ENCODE measurements around the gene ANGPTL8.

The ANGPTL8 gene, protein sequence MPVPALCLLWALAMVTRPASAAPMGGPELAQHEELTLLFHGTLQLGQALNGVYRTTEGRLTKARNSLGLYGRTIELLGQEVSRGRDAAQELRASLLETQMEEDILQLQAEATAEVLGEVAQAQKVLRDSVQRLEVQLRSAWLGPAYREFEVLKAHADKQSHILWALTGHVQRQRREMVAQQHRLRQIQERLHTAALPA
- total RNA-seq, result 0 reads per million in 2 donors

- no peak for DNase-seq
Observed at GRCh38 chr19:11239377-11240000, at the start of gene ANGPTL8. Gene ANGPTL8 (plus strand): TSS chr19:11239619. CDS start chr19:11239638, 19 bp downstream.

- DNase-seq, result no peak
Observed at GRCh38 chr19:11190501-11190900, 48.9 kb upstream of the ANGPTL8 start.

- no peak for DNase-seq
Observed at GRCh38 chr19:11191273-11191755, 48.1 kb upstream of the ANGPTL8 start.

DNA sequence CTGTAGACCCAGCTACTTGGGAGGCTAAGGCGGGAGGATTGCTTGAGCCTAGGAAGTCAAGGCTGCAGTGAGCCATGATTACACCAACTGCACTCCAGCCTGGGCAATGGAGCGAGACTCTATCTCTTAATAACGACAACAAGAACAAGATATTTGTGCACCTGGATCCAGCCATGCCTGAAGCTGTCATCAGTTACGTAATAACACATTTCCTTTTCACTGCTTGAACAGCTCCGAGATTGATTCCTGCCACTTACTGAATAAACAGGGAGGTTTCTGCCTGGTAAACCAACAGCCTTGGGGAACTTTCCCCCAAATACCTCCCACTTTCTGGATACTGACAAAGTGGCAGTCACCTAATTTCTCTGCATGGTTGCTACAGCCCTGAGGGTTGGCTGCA lies 47.5 kb upstream of the ANGPTL8 start:
- no peak for DNase-seq

GRCh38 chr19:11192957-11193939 lies 46.2 kb upstream of the ANGPTL8 start:
- DNase-seq, result no peak

DNA sequence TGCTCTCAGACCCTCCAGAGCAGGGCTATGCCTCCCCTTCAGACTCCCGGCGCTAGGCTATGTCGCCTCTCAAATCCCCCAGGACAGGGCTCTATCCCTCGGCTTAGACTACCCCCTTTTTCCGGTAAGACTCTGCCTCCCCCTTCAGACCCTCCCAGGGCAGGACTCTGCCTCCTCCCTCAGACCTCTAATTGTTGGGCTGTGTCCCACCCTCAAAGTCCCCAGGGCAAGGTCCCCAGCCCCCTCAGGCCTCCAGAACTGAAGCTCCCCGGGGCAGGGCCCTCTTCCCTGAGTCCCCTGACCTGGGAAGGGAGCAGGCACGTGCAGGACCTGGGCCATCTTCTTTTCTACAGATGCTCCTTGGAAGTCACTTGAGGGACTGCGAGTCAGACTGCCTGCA lies 45.2 kb upstream of the ANGPTL8 start:
- DNase-seq, result no peak

GRCh38 chr19:11194656-11195558 lies 44.5 kb upstream of the ANGPTL8 start:
- no peak for DNase-seq

DNA sequence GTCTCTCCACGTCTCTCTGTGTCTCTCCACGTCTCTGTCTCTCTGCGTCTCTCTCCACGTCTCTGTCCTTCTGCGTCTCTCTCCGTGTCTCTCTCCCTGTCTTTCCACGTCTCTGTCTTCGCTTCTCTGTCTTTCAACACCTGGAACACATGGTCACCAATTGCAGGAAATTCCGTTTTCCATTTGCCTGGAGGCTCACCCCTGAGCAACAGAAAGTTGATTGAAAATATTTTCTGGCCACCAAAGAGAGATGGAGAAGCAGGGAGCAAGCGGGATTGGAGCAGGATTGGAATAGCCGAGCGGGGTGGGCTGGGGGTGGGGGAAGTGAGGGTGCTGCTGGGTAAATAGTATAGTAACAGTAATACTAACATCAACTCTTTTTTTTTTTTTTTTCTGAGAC lies 43.7 kb upstream of the ANGPTL8 start:
- DNase-seq, result no peak

DNA sequence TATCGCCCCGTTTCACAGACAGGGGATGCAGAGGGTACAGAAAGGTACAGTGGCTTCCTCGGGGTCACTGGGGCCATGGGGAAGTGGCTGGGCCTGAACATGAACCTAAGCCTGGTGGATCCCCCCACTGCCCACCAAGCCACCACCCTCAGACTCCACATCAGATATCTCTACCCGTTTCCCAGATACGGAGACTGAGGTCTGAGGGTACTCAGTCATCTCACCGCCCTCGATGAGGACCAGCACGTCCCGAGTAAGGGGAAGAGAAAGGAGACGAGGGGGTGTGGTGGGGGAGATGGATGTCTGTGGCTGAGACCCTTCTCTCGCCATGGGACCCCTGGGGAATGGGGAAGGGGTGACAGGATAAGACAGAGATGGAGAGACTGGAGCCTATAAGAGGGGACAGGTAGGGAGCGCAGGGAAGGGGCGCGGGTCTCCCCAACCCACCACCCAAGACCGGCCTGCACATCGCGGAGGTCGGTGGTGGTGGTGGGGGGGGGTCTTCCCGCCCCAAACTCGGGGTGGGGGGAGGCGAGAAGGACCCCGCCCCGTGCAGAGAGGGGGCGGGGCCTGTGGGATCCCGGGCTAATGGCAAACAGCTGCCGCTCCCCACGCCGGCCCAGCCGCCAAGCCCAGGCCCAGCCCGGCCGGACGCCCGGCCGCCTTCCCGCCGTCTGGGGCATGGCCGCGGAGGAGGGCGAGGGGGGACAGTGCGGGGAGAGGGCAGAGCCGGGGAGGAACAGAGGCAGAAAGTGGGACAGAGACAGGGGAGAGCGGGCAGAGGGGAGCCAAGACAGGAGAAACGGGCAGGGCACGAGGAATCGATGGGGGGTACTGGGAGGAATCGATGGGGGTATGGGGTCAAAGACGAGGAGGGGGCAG lies 42.8 kb upstream of the ANGPTL8 start:
- DNase-seq, result no peak

GRCh38 chr19:11197291-11198174 lies 41.9 kb upstream of the ANGPTL8 start, which contains the start of gene KANK2:
Gene KANK2 (minus strand): TSS chr19:11197545. CDS start chr19:11194511, 3,034 bp downstream.
- DNase-seq, result peak; percentile 53 to 70 (median 58)

- DNase-seq, result no peak
Observed at GRCh38 chr19:11198175-11198534, 41.3 kb upstream of the ANGPTL8 start.

- DNase-seq, result no peak
Observed at GRCh38 chr19:11198769-11199424, 40.5 kb upstream of the ANGPTL8 start.

DNA sequence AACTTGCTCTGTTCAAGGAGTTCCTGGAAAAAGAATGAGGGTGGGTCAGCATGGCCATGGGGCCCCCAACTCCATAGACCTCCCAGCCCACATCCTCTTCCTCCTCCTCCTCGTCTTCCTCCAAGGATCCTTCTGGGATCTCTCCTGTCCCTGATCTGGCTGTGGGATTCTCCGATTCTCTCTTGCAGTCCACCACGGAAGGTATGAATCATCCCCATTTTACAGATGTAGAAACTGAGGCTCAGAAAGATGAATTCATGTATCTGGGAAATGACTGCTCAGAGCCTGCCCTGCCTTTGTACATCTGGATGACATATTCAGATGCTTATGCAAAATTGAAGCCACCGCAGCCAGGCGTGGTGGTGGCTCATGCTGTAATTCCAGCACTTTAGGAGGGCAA lies 39.9 kb upstream of the ANGPTL8 start:
- no peak for DNase-seq

- no peak for DNase-seq
Observed at GRCh38 chr19:11200015-11200574, 39.3 kb upstream of the ANGPTL8 start.

DNA sequence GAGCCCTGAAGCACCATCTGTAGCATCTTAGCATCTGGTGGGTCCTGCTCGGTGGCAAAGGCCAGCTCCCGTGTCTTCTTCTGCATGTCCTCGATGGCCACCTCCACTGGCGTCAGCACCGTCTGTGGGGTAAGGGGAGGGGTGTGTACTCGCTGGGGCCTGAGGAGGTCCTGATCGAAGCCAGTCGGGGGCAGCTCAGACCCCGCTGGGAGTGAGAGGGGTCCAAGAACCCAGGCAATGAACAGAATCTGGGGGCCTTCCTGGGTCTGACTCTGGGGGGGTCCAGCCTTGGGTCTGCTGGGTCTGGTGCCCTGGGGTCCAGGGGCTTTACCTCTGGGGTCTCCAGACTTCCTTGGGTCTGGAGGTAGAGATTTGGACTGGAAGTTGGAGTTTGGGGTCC lies 38.5 kb upstream of the ANGPTL8 start:
- no peak for DNase-seq

GRCh38 chr19:11201791-11202190 lies 37.6 kb upstream of the ANGPTL8 start:
- DNase-seq, result no peak

DNA sequence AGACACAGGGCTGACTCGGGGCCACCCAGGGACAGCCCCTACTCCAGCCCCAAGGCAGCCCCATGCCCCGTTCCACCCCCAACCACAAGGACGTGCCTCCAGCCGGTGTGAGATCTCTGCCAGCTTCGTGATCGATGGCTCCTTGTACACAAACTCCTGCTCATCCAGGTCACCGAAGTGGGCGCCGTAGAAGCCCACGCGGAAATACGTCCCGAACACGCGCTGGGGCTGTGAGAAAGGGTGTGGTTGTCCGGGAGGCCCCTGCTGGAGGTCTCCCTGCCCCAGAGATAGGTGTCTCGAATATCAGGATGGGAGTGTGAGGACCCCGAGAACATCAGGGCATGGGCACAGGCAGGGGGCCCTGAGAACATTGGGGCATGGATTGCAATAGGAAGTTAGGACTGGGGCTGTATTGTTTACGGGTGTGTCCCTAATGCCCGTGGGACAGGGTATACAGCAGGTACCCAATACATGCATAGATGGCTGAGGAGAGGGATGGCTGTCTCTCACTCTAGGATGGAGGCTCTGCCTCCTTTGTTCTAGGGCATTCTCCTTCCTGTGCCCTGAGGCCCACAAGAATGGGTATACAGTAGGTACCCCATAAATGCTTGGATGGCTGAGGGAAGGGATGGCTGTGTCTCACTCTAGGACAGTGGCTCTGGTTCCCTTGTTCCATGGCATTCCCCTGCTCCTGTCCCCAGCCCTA lies 36.8 kb upstream of the ANGPTL8 start:
- DNase-seq, result no peak

Measured in T-helper 2 cell (primary cell).